Body of pancreas (tissue), 4 donors: ENCODE measurements around the gene CDK14. TPM values are rescaled to one million over a fixed set of nuclear protein-coding genes. Genes with fewer than 3 reads are reported as not detected.
A peak's percentile ranks its signal among the peaks of the same experiment; 100 is the strongest.

ENCODE experiments used
- ATAC-seq: fragments of 150-250 bp; one replicate; pipeline ENCODE4 v1.9.1; 2016
- DNase-seq, 4 donors: peaks; one replicate each; pipeline ENCODE4 v3.0.0-alpha.2; 2019
- H3K27ac ChIP-seq, 4 donors: fragments of 200-600 bp; sonication (generic); 1 replicate in 3 of 4; 2 replicates in 1 of 4; pipeline versions ENCODE4 v1.5.1 to v1.6.1; 2016 to 2019; ENCODE audit warnings: mild to moderate bottlenecking in 1 of 4, mixed read lengths in 1 of 4, moderate library complexity in 1 of 4
- H3K27me3 ChIP-seq, 2 donors: fragments of 200-600 bp; sonication (generic); one replicate each; pipeline ENCODE4 v1.6.0; 2016; ENCODE audit warnings: mild to moderate bottlenecking in 1 of 2
- H3K36me3 ChIP-seq, 2 donors: fragments of 200-600 bp; sonication (generic); replicated peaks in 1 of 2; 2 replicates each; pipeline ENCODE4 v1.5.1; 2016; ENCODE audit warnings: low read depth in 2 of 2; ENCODE audit not compliant: insufficient read depth in 1 of 2
- H3K4me1 ChIP-seq: fragments of 200-600 bp; sonication (generic); one replicate; pipeline ENCODE4 v1.6.0; 2016
- H3K4me3 ChIP-seq, 2 donors: fragments of 200-600 bp; sonication (generic); 1 replicate in 1 of 2; 2 replicates in 1 of 2; pipeline ENCODE4 v1.5.1; 2016 to 2019
- H3K9me3 ChIP-seq, 3 donors: fragments of 200-600 bp; sonication (generic); 1 replicate in 2 of 3; 2 replicates in 1 of 3; pipeline ENCODE4 v1.5.1; 2016
- CTCF ChIP-seq, 7 experiments: fragments of 450-650 bp in 4 of 7; fragments of 200-600 bp in 3 of 7; sonication (generic) in 3 of 7; IDR thresholded peaks; one replicate each; pipeline ENCODE4 v1.5.1; 2016 to 2019; ENCODE audit warnings: antibody characterized with exemption in 7 of 7
- POLR2A ChIP-seq, 3 donors: fragments of 450-650 bp; IDR thresholded peaks; one replicate each; pipeline ENCODE4 v1.6.1; 2016; ENCODE audit warnings: antibody characterized with exemption in 3 of 3, mild to moderate bottlenecking in 2 of 3
- WGBS, 2 donors: methylation state at CpG; one replicate each; pipeline ENCODE4 v1.1.5; 2017; 5-methylcytosine and 5-hydroxymethylcytosine counted together
- intact Hi-C: fragments of 100-400 bp; cut with DNase I; formaldehyde crosslinking; loops from one replicate; pipeline ENCODE4 v1.15.1; 2023
- total RNA-seq, 2 donors: library from RNA; depleted of rRNA; stranded (reverse); fragments of >200 nt; gene quantifications; one replicate each; pipeline ENCODE4 v1.1.0, GENCODE V29; 2016

CDK14 gene
- total RNA-seq, 2 donors from 2014 or later, result 21.8 to 35.6 TPM

DNA sequence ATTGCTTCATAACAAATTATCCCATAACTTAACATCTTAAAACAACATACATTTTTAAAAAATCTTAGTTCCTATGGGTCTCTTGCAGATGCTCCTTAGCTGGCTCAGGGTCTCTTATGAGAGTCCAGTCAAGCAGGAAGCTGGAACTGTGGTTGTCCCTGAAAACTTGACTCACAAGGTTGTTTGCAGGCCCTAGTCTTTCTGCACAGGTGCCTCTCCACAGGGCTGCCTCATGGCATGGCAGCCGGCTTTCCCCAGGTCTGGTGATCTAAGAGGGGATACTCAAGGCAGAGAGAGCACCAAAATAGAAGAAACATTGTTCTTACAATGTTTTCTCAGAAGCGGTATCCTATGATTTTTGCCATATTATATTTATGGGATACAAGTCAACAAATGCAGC, 127.1 kb downstream of the CDK14 start:
- intact Hi-C loops, result no loop called here
- H3K4me1 ChIP-seq, result peaks cover 91% of the 10 kb centered on the region
- no peak for TF ChIP-seq CTCF (IDR thresholded peaks at IDR 0.05)
- TF ChIP-seq POLR2A (IDR thresholded peaks at IDR 0.05), result no peak
- H3K4me3 ChIP-seq, result no peak overlapping the region
- H3K9me3 ChIP-seq, result no peaks in the 10 kb centered on the region
- no peaks in the 10 kb centered on the region for H3K36me3 ChIP-seq
- DNase-seq, result peak in 2 of 4 donors; percentile 25 to 33
- WGBS, 2 donors, result 79 to 81% methylated on average over 2 of the region's 2 CpGs
- ATAC-seq, result no peak
- no peaks in the 10 kb centered on the region for H3K27me3 ChIP-seq
- peak overlapping the region; percentile 18 to 90 (median 52) for H3K27ac ChIP-seq

GRCh38 chr7:90723866-90724265, 127.7 kb downstream of the CDK14 start:
- intact Hi-C loops, result no loop called here
- Histone ChIP-seq H3K4me1 (peaks cover 90% of the 10 kb centered on the region), H3K27ac (peak overlapping the region; percentile 18 to 90 (median 52)), H3K27me3 (no peaks in the 10 kb centered on the region), H3K9me3 (no peaks in the 10 kb centered on the region), H3K36me3 (no peaks in the 10 kb centered on the region), H3K4me3 (no peak overlapping the region)
- TF ChIP-seq POLR2A (IDR thresholded peaks at IDR 0.05), result no peak
- TF ChIP-seq CTCF (IDR thresholded peaks at IDR 0.05), result no peak
- DNase-seq (no peak), ATAC-seq (no peak)

DNA sequence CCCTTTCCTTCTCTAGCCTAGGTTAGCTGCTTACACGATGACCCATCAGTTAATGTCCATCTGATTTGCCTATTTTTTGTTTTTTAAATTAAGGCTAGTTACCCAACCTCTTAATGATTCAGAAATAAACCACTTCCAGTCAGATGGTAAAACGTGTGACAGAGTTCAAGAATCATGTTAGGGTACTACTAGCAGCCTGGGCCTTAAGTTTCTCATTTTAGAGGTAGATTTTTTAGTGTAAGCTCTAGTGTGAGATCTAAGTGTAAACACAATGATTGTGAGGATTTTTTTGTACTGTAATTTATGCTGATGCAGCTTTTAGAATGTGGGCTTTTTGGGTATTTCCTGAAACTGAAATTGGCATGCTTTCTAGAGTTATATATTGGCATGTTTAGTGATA, 130.0 kb downstream of the CDK14 start:
- H3K9me3 ChIP-seq, result no peaks in the 10 kb centered on the region
- H3K4me3 ChIP-seq, result no peak overlapping the region
- intact Hi-C loops, result no loop called here
- peak overlapping the region; percentile 5 to 90 (median 63) for H3K27ac ChIP-seq
- H3K27me3 ChIP-seq, result no peaks in the 10 kb centered on the region
- ATAC-seq (no peak), DNase-seq (no peak)
- H3K36me3 ChIP-seq, result no peaks in the 10 kb centered on the region
- TF ChIP-seq CTCF (IDR thresholded peaks at IDR 0.05) (no peak), POLR2A (IDR thresholded peaks at IDR 0.05) (no peak)
- H3K4me1 ChIP-seq, result peaks cover 73% of the 10 kb centered on the region
- WGBS, 2 donors, result 37 to 44% methylated on average over 2 of the region's 2 CpGs

DNA sequence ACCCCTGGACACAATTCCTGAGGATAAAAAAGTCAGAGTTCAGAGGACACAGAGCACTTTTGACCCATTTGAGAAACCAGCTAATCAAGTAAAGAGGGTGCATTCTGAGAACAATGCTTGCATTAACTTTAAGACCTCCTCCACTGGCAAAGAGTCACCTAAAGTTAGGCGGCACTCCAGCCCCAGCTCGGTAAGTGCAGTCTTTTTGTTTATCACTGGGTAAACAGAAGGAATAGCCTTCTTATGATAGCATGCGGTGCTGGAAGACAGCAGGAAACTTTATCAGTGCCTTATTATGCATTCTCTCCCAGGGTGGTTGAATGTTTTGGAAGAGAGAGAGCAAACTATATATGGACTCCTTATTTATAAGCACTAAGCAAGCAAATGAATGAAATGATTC, 130.5 kb downstream of the CDK14 start:
- Histone ChIP-seq H3K36me3 (no peaks in the 10 kb centered on the region), H3K4me3 (no peak overlapping the region), H3K27ac (peak overlapping the region; percentile 5 to 90 (median 63)), H3K4me1 (peaks cover 68% of the 10 kb centered on the region), H3K9me3 (no peaks in the 10 kb centered on the region), H3K27me3 (no peaks in the 10 kb centered on the region)
- intact Hi-C loops, result no loop called here
- WGBS, 2 donors, result 5 to 10% methylated on average over 3 of the region's 3 CpGs
- DNase-seq (peak; percentile 35 to 68 (median 36)), ATAC-seq (peak; percentile 74)
- TF ChIP-seq CTCF (IDR thresholded peaks at IDR 0.05) (no peak), POLR2A (IDR thresholded peaks at IDR 0.05) (no peak)

GRCh38 chr7:90727412-90727811, 131.3 kb downstream of the CDK14 start:
- peaks cover 60% of the 10 kb centered on the region for H3K4me1 ChIP-seq
- H3K4me3 ChIP-seq, result no peak overlapping the region
- intact Hi-C loops, result no loop called here
- ATAC-seq (no peak), DNase-seq (no peak)
- H3K27me3 ChIP-seq, result no peaks in the 10 kb centered on the region
- H3K27ac ChIP-seq, result peak overlapping the region in 3 of 4 donors; percentile 58 to 90 (median 68)
- TF ChIP-seq CTCF (IDR thresholded peaks at IDR 0.05), result no peak
- TF ChIP-seq POLR2A (IDR thresholded peaks at IDR 0.05), result no peak
- H3K36me3 ChIP-seq, result no peaks in the 10 kb centered on the region
- H3K9me3 ChIP-seq, result no peaks in the 10 kb centered on the region
